Right lobe of liver (tissue), 4 donors: ENCODE results near the gene VCL.

Experiments
- POLR2A ChIP-seq: fragments of 450-650 bp; IDR thresholded peaks from one replicate; pipeline ENCODE4 v1.6.1; 2017; ENCODE audit warnings: antibody characterized with exemption, mild to moderate bottlenecking
- TF ChIP-seq, protein P1 (sequence below), 4 donors: fragments of 200-600 bp in 3 of 4; fragments of 450-650 bp in 1 of 4; IDR thresholded peaks; one replicate each; pipeline versions ENCODE4 v1.5.1 to v1.8.0; 2016 to 2022; ENCODE audit warnings: antibody characterized with exemption in 4 of 4, mild to moderate bottlenecking in 2 of 4
- donor health status: DM: no; HTN: no; CAD: no.
- donor health status: DM: no; HTN: no; CAD: no.
- donor health status: DM: no; HTN: yes; CAD: no.

DNA sequence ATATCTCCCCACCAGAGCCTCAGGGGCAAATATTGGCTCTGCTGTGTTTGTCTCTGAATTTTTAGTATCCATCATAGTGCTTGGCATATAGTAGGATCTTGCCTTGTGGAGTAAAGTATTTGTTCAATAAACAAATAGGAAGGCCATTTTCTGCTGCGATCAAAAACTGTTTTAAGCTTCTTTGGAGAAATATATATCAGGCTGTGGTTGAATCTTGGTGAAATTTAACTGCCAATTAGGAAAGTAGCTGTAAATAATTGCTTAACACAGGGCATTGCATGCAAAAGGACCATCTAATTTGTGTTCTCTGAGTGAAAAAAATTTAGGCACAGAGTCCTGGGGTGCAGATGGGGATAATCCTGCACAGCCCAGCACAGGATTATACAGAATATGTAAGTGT lies 15.1 kb downstream of the VCL start:
- TF ChIP-seq, protein P1, sequence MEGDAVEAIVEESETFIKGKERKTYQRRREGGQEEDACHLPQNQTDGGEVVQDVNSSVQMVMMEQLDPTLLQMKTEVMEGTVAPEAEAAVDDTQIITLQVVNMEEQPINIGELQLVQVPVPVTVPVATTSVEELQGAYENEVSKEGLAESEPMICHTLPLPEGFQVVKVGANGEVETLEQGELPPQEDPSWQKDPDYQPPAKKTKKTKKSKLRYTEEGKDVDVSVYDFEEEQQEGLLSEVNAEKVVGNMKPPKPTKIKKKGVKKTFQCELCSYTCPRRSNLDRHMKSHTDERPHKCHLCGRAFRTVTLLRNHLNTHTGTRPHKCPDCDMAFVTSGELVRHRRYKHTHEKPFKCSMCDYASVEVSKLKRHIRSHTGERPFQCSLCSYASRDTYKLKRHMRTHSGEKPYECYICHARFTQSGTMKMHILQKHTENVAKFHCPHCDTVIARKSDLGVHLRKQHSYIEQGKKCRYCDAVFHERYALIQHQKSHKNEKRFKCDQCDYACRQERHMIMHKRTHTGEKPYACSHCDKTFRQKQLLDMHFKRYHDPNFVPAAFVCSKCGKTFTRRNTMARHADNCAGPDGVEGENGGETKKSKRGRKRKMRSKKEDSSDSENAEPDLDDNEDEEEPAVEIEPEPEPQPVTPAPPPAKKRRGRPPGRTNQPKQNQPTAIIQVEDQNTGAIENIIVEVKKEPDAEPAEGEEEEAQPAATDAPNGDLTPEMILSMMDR (IDR thresholded peaks at IDR 0.05): no peak
- no peak for TF ChIP-seq POLR2A
